HCT116 (cell line): Measurements from ENCODE around the gene DDX1. TPM values are rescaled to one million over a fixed set of nuclear protein-coding genes. Genes with fewer than 3 reads are reported as not detected.

Source experiments
- ATAC-seq: fragments of 200-7000 bp; cut with Tn5 transposase; 2 replicates; pipeline ENCODE4 v1.9.1; 2020; ENCODE audit warnings: mild to moderate bottlenecking, moderate library complexity
- BruUV-seq: library from RNA; stranded (reverse); fragments of 400-500 nt; replicated peaks from 2 replicates; lab custom pipeline; 2021; lab: Mats Ljungman, UMichigan
- CTCF ChIA-PET: fragments of 300-600 bp; sonication (Branson Sonifier 250); formaldehyde crosslinking; loops from one replicate; lab custom pipeline; 2021; ENCODE audit warnings: antibody characterized with exemption; lab: Charles Lee
- POLR2A ChIA-PET: fragments of 300-600, 350-600 bp; sonication (Branson Sonifier 250); formaldehyde crosslinking; loops from one replicate; lab custom pipeline; 2021; ENCODE audit warnings: antibody characterized with exemption; lab: Charles Lee
- RAD21 ChIA-PET, 2 experiments: fragments of 300-600 bp; sonication (Branson Sonifier 250); formaldehyde crosslinking; loops; one replicate each; lab custom pipeline; 2023; ENCODE audit warnings: low total read pairs in 2 of 2; ENCODE audit not compliant: uncharacterized antibody in 2 of 2, unreplicated experiment in 2 of 2, low non-redundant PET in 1 of 2; lab: Charles Lee
- DNase-seq: peaks from one replicate; pipeline ENCODE4 v3.0.0-alpha.2; 2010; ENCODE audit warnings: low read depth, low spot score
- H2AFZ ChIP-seq: fragments of 200-600 bp; shearing (Covaris generic), sonication (generic); 2 replicates; pipeline ENCODE4 v1.6.1; 2017; ENCODE audit warnings: low read depth, mixed run types, mixed read lengths, antibody characterized with exemption, low read length; ENCODE audit not compliant: poor library complexity, severe bottlenecking
- H3K27ac ChIP-seq: 2 replicates; pipeline ENCODE4 v1.5.1; 2012; ENCODE audit warnings: low read depth, low read length
- H3K27me3 ChIP-seq: fragments of 200-600 bp; sonication (generic); 2 replicates; pipeline ENCODE4 v1.6.1; 2016; ENCODE audit warnings: mixed run types, low read length, mixed read lengths; ENCODE audit not compliant: insufficient read depth
- H3K36me3 ChIP-seq, 2 experiments: fragments of 200-500 bp in 1 of 2; fragments of 200-600 bp in 1 of 2; sonication (Bioruptor generic) in 1 of 2; sonication (generic) in 1 of 2; 2 replicates each; pipeline versions ENCODE4 v1.5.1 to v1.6.1; 2014 to 2016; ENCODE audit warnings: low read length in 2 of 2, inconsistent platforms in 1 of 2, mixed read lengths in 1 of 2, mixed run types in 1 of 2; ENCODE audit not compliant: insufficient read depth in 2 of 2, control insufficient read depth in 1 of 2
- H3K4me1 ChIP-seq, 2 experiments: fragments of 200-600 bp in 1 of 2; sonication (generic) in 1 of 2; 2 replicates each; pipeline versions ENCODE4 v1.5.1 to v1.6.1; 2012 to 2017; ENCODE audit warnings: low read length in 2 of 2, inconsistent platforms in 1 of 2, mild to moderate bottlenecking in 1 of 2, mixed read lengths in 1 of 2, mixed run types in 1 of 2, moderate library complexity in 1 of 2; ENCODE audit not compliant: insufficient read depth in 2 of 2, control insufficient read depth in 1 of 2
- H3K4me2 ChIP-seq: fragments of 200-600 bp; sonication (generic); 2 replicates; pipeline ENCODE4 v1.6.1; 2017; ENCODE audit warnings: mixed run types, low read length, mixed read lengths
- H3K4me3 ChIP-seq, 2 experiments: fragments of 200-600 bp in 1 of 2; sonication (generic) in 1 of 2; replicated peaks in 1 of 2; 2 replicates each; pipeline ENCODE4 v1.5.1; 2011 to 2016; ENCODE audit warnings: low read length in 2 of 2, control low read depth in 1 of 2, low read depth in 1 of 2, mild to moderate bottlenecking in 1 of 2, mixed read lengths in 1 of 2, mixed run types in 1 of 2
- H3K79me2 ChIP-seq: fragments of 200-600 bp; sonication (generic); 2 replicates; pipeline ENCODE4 v1.6.1; 2017; ENCODE audit warnings: mild to moderate bottlenecking, mixed run types, low read length, moderate library complexity, mixed read lengths; ENCODE audit not compliant: insufficient read depth
- H3K9ac ChIP-seq: fragments of 200-600 bp; sonication (generic); 2 replicates; pipeline ENCODE4 v1.6.1; 2016; ENCODE audit warnings: low read length, mixed read lengths
- H3K9me2 ChIP-seq: fragments of 200-600 bp; sonication (generic), shearing (Covaris generic); 2 replicates; pipeline ENCODE4 v1.6.1; 2017; ENCODE audit warnings: mixed run types, mild to moderate bottlenecking, moderate library complexity; ENCODE audit not compliant: insufficient read depth
- H3K9me3 ChIP-seq, 2 experiments: fragments of 200-500 bp in 1 of 2; fragments of 200-600 bp in 1 of 2; sonication (Bioruptor generic) in 1 of 2; sonication (generic) in 1 of 2; 2 replicates each; pipeline ENCODE4 v1.6.1; 2014 to 2017; ENCODE audit warnings: low read length in 2 of 2, mixed read lengths in 2 of 2, inconsistent platforms in 1 of 2, low read depth in 1 of 2, mild to moderate bottlenecking in 1 of 2, mixed run types in 1 of 2, moderate library complexity in 1 of 2; ENCODE audit not compliant: control insufficient read depth in 1 of 2, insufficient read depth in 1 of 2
- H4K20me1 ChIP-seq: fragments of 200-600 bp; sonication (generic), shearing (Covaris generic); 2 replicates; pipeline ENCODE4 v1.6.1; 2017; ENCODE audit warnings: mixed run types, mild to moderate bottlenecking, moderate library complexity; ENCODE audit not compliant: insufficient read depth
- REST ChIP-seq: IDR thresholded peaks from 2 replicates; pipeline ENCODE4 v1.6.1; 2012; ENCODE audit warnings: low read depth
- ZBTB33 ChIP-seq: IDR thresholded peaks from 2 replicates; pipeline ENCODE4 v1.6.1; 2011; ENCODE audit warnings: mild to moderate bottlenecking, low read length, moderate library complexity; ENCODE audit not compliant: insufficient replicate concordance; ENCODE audit errors: extremely low read depth
- intact Hi-C: fragments of 100-400 bp; cut with micrococcal nuclease; formaldehyde crosslinking; loops from 2 replicates; pipeline ENCODE4 v1.10.0; 2022
- total RNA-seq: library from RNA; stranded (reverse); gene quantifications from one replicate; pipeline ENCODE4 v1.2.1, GENCODE V29; 2021; ENCODE audit not compliant: unreplicated experiment

DDX1 gene
- total RNA-seq, 1 experiment from 2014 or later: 117 TPM

GRCh38 chr2:15668611-15669305 is 77.1 kb downstream of the DDX1 start:
- H3K27me3 ChIP-seq: peaks cover 18% of the 10 kb centered on the region
- no peaks in the 10 kb centered on the region for H3K36me3 ChIP-seq
- TF ChIP-seq REST: no peak
- TF ChIP-seq ZBTB33: no peak
- no peak overlapping the region for H3K4me2 ChIP-seq
- no peak overlapping the region for H3K27ac ChIP-seq
- no peak overlapping the region for H3K4me3 ChIP-seq
- H3K4me1 ChIP-seq: peaks cover 0 to 3% of the 10 kb centered on the region in 2 experiments; a peak in 1 of 4 replicates
- H2AFZ ChIP-seq: no peak overlapping the region
- H3K79me2 ChIP-seq: no peaks in the 10 kb centered on the region
- intact Hi-C loops: no loop called here
- BruUV-seq: no TSS peak
- no peaks in the 10 kb centered on the region for H3K9me3 ChIP-seq
- CTCF ChIA-PET: no interaction called here
- H4K20me1 ChIP-seq: no peaks in the 10 kb centered on the region
- H3K9me2 ChIP-seq: no peaks in the 10 kb centered on the region
- no peak for ATAC-seq
- POLR2A ChIA-PET: no interaction called here
- RAD21 ChIA-PET: no interaction called here
- H3K9ac ChIP-seq: no peak overlapping the region
- DNase-seq: no peak
